ENCODE results near the gene BCL2. TPM values are rescaled to one million over a fixed set of nuclear protein-coding genes. Genes with fewer than 3 reads are reported as not detected.

BCL2 gene
- total RNA-seq, 1 experiment from 2014 or later, result 1.5 TPM

DNA sequence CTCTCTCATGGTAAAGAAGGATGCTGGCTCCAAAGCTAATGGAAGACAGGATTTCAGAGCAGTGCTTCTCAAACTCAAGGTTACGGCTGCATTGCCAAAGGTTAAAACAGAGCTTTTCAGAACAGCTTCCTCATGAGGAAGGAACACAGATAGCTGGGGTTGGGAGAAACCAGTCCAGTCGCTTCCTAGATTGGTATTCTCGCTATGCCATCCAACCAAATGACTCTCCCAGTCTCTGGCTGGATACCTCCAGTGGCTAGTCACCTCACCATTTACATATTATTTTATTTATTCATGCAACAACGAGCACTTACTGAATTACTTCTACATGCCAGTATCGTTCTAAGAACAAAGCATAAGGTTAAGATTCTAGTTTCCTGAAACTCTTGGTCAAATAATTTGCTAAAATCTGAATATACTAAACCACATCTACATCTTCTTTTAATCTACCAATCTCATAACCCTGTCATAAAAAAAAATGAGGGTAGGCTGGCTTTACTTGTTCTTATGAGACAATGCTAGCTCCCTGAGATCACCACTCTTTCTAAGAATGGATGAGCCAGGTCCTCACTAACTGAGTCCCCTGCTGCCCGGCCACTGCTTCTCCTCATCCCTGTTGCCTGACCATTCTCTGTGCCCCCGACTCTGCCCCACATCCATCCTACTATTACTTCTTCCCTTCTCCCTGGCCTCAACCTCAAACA is 27.1 kb upstream of the BCL2 start:
- Histone ChIP-seq H3F3A (ENCODE audit: low read length, unreplicated experiment) (no peaks in the 10 kb centered on the region), H3K4me3 (ENCODE audit: low read length) (no peak overlapping the region), H3K4me1 (ENCODE audit: insufficient read depth, low read length) (no peaks in the 10 kb centered on the region), H2AFZ (ENCODE audit: low read length) (no peak overlapping the region), H4K20me1 (ENCODE audit: low read length) (no peaks in the 10 kb centered on the region), H3K9me3 (ENCODE audit: low read length) (no peaks in the 10 kb centered on the region), H3K4me2 (ENCODE audit: low read length) (no peak overlapping the region), H3K36me3 (ENCODE audit: low read depth, low read length) (peaks cover 17% of the 10 kb centered on the region), H3K27ac (ENCODE audit: low read length) (no peak overlapping the region), H3K9ac (ENCODE audit: low read length) (no peak overlapping the region), H3K27me3 (ENCODE audit: low read length) (no peaks in the 10 kb centered on the region), H3K9me2 (replicated peaks; ENCODE audit: low read length) (no peaks in the 10 kb centered on the region), H3K79me2 (ENCODE audit: low read length) (no peaks in the 10 kb centered on the region)
- no peak for ATAC-seq
- BruUV-seq (replicated peaks), result no TSS peak
- TF ChIP-seq, protein P1, sequence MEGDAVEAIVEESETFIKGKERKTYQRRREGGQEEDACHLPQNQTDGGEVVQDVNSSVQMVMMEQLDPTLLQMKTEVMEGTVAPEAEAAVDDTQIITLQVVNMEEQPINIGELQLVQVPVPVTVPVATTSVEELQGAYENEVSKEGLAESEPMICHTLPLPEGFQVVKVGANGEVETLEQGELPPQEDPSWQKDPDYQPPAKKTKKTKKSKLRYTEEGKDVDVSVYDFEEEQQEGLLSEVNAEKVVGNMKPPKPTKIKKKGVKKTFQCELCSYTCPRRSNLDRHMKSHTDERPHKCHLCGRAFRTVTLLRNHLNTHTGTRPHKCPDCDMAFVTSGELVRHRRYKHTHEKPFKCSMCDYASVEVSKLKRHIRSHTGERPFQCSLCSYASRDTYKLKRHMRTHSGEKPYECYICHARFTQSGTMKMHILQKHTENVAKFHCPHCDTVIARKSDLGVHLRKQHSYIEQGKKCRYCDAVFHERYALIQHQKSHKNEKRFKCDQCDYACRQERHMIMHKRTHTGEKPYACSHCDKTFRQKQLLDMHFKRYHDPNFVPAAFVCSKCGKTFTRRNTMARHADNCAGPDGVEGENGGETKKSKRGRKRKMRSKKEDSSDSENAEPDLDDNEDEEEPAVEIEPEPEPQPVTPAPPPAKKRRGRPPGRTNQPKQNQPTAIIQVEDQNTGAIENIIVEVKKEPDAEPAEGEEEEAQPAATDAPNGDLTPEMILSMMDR (conservative IDR thresholded peaks at IDR 0.05; ENCODE audit: low read depth, low read length), result no peak
- TF ChIP-seq EZH2 (IDR thresholded peaks at IDR 0.05; ENCODE audit: low read length, unreplicated experiment), result no peak
- no peak for TF ChIP-seq EZH2phosphoT487 (IDR thresholded peaks at IDR 0.05; ENCODE audit: borderline replicate concordance, low read length)
- ChIA-PET POLR2A (ENCODE audit: unreplicated experiment) (interaction anchor here (0.6 kb wide), 1 partner anchor 10 kb away, joined by 10 read pairs; no protein-coding TSS in a partner anchor), CTCF (no interaction called here)
- intact Hi-C loops (cut with micrococcal nuclease), result no loop called here
- no peak for DNase-seq

DNA sequence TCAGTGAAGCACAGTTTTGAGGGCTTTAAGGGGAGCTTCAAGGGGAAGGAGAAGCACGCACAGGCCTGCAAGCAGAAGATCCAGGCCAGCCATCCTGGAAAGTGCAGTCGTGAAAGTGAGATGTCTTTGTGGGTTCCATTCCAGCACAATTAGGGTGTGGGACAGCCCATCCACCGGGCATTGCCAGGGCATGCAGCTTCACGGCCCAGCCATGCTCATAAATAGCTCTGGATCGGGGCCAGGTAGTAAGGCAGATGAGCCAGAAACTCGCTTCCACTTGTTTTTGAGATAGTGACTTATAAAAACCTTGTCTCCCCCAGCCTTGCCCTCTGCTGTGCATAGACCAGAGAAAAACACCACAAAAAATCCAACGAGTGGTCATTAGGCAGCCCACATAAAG is 26.5 kb upstream of the BCL2 start:
- no peak overlapping the region for H2AFZ ChIP-seq (ENCODE audit: low read length)
- H3K4me3 ChIP-seq (ENCODE audit: low read length), result no peak overlapping the region
- no peak overlapping the region for H3K9ac ChIP-seq (ENCODE audit: low read length)
- H3K9me3 ChIP-seq (ENCODE audit: low read length), result no peaks in the 10 kb centered on the region
- no TSS peak for BruUV-seq (replicated peaks)
- intact Hi-C loops (cut with micrococcal nuclease), result no loop called here
- no peak overlapping the region for H3K27ac ChIP-seq (ENCODE audit: low read length)
- DNase-seq (no peak), ATAC-seq (no peak)
- no peaks in the 10 kb centered on the region for H4K20me1 ChIP-seq (ENCODE audit: low read length)
- H3K79me2 ChIP-seq (ENCODE audit: low read length), result no peaks in the 10 kb centered on the region
- ChIA-PET CTCF (no interaction called here), POLR2A (ENCODE audit: unreplicated experiment) (no interaction called here)
- H3F3A ChIP-seq (ENCODE audit: low read length, unreplicated experiment), result no peaks in the 10 kb centered on the region
- no peaks in the 10 kb centered on the region for H3K4me1 ChIP-seq (ENCODE audit: insufficient read depth, low read length)
- peaks cover 16% of the 10 kb centered on the region for H3K36me3 ChIP-seq (ENCODE audit: low read depth, low read length)
- TF ChIP-seq, protein P1 (conservative IDR thresholded peaks at IDR 0.05; ENCODE audit: low read depth, low read length), result no peak
- no peak for TF ChIP-seq EZH2phosphoT487 (IDR thresholded peaks at IDR 0.05; ENCODE audit: borderline replicate concordance, low read length)
- TF ChIP-seq EZH2 (IDR thresholded peaks at IDR 0.05; ENCODE audit: low read length, unreplicated experiment), result no peak
- H3K27me3 ChIP-seq (ENCODE audit: low read length), result no peaks in the 10 kb centered on the region
- H3K9me2 ChIP-seq (replicated peaks; ENCODE audit: low read length), result no peaks in the 10 kb centered on the region
- H3K4me2 ChIP-seq (ENCODE audit: low read length), result no peak overlapping the region

DNA sequence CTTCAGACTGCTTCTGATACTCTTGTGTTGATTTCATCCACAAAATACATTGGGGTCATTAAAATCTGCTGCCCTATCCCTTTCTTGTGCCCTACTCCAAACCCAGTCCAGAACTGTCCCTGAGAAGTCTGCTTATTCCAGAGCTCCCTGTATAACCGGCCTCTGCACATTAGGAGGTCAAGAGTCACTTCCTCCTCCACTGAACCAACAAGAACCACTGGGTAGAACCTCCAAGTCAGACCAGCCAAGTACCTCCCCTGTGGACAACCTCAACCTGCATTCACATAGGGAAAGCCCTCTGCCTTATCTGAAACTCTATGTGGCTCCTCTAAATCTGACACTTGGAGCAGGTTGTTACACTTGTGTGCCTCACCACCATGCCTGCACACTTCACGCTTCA is 25.3 kb upstream of the BCL2 start:
- H3K9me2 ChIP-seq (replicated peaks; ENCODE audit: low read length), result no peaks in the 10 kb centered on the region
- no peaks in the 10 kb centered on the region for H3K4me1 ChIP-seq (ENCODE audit: insufficient read depth, low read length)
- H4K20me1 ChIP-seq (ENCODE audit: low read length), result no peaks in the 10 kb centered on the region
- no peak overlapping the region for H3K4me2 ChIP-seq (ENCODE audit: low read length)
- H3K27me3 ChIP-seq (ENCODE audit: low read length), result no peaks in the 10 kb centered on the region
- intact Hi-C loops (cut with micrococcal nuclease), result no loop called here
- ATAC-seq (no peak), DNase-seq (no peak)
- no peak overlapping the region for H3K27ac ChIP-seq (ENCODE audit: low read length)
- ChIA-PET CTCF (no interaction called here), POLR2A (ENCODE audit: unreplicated experiment) (no interaction called here)
- peaks cover 15% of the 10 kb centered on the region; the same call in 1 of the 2 replicates for H3K36me3 ChIP-seq (ENCODE audit: low read depth, low read length)
- no peaks in the 10 kb centered on the region for H3K79me2 ChIP-seq (ENCODE audit: low read length)
- H3K9ac ChIP-seq (ENCODE audit: low read length), result no peak overlapping the region
- no peaks in the 10 kb centered on the region for H3K9me3 ChIP-seq (ENCODE audit: low read length)
- no peak overlapping the region for H2AFZ ChIP-seq (ENCODE audit: low read length)
- no peaks in the 10 kb centered on the region for H3F3A ChIP-seq (ENCODE audit: low read length, unreplicated experiment)
- TF ChIP-seq EZH2phosphoT487 (IDR thresholded peaks at IDR 0.05; ENCODE audit: borderline replicate concordance, low read length) (no peak), EZH2 (IDR thresholded peaks at IDR 0.05; ENCODE audit: low read length, unreplicated experiment) (no peak)
- TF ChIP-seq, protein P1 (conservative IDR thresholded peaks at IDR 0.05; ENCODE audit: low read depth, low read length), result no peak
- BruUV-seq (replicated peaks), result no TSS peak
- no peak overlapping the region for H3K4me3 ChIP-seq (ENCODE audit: low read length)
